GM18861 (cell line): ENCODE measurements around the gene IL17B.

Experiments used
- ATAC-seq: cut with Tn5 transposase; IDR thresholded peaks from one replicate; pipeline ENCODE4 v1.9.1; 2021; ENCODE audit not compliant: unreplicated experiment

The IL17B gene

DNA sequence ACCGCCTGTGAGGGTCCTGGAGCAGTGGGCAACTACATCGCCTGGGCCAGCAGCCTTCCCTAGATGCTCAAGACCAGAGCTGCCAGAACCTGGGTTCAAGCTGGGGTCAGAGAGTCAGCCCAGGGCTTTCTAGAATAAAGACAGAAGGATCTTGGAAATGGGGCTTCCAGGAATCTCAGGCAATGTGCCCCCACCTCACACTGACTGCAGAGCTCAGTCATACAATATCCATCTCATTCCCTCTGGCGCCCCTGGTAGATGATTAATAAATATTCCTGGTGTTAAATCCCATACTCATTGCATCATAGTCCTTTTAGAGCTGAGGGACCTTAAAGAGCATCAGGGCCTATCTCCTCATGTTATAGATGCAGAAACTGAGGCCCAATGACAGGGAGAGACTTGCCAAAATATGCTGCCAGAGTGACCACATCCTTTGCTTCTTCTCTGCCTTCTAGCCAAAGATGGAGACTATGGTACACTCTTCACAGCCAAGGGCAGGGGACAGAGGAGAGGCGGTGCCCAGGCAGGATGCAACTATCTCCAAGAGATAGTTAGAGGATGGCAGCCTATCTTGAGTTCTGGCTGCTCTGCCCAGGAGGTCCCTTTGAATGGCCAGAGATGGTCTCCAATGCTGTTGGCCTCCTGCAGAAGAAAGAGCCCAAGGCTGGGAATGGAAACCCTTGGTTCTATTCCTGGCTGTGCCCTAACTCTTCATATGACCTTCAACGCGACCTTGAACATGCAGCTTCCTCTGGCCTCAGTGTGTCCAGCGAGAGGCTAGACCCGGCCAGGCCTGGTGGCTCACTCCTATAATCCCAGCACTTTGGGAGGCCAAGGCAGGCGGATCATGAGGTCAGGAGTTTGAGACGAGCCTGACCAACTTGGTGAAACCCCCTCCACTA lies 36.2 kb upstream of the IL17B start:
- ATAC-seq: no peak

DNA sequence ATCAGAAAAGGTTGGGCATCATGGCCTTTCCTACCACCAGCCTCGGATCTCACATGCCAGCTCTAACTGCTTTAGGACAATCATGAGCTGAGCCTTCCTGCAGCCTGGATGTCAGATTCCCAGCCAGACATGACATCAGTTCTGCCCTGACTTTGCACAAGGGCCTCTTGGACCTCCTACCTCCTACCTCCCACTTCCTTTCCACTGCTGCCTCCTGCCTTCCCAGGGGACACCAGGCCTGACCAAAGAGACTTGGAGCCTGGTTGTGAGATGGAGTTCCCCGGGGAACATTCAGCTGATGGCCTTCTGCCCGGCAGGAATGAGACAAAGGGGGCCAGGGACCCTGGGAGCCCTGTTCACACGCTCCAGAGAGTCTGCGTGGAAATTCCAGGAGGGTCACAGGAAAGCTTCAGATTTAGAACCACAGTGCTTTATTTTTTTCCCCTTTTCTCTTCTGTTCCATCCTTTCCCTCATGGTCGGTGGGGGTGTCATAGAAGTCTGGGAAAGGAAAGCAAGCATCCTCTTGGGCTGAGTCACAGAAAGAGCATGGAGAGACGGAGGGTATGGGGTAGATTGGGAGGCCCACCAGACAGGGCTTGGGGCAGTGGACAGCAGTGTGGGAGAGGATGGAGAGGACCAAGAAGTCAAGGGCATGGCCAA lies 35.4 kb upstream of the IL17B start:
- ATAC-seq: no peak

GRCh38 chr5:149413477-149414210 lies 34.6 kb upstream of the IL17B start:
- no peak for ATAC-seq

DNA sequence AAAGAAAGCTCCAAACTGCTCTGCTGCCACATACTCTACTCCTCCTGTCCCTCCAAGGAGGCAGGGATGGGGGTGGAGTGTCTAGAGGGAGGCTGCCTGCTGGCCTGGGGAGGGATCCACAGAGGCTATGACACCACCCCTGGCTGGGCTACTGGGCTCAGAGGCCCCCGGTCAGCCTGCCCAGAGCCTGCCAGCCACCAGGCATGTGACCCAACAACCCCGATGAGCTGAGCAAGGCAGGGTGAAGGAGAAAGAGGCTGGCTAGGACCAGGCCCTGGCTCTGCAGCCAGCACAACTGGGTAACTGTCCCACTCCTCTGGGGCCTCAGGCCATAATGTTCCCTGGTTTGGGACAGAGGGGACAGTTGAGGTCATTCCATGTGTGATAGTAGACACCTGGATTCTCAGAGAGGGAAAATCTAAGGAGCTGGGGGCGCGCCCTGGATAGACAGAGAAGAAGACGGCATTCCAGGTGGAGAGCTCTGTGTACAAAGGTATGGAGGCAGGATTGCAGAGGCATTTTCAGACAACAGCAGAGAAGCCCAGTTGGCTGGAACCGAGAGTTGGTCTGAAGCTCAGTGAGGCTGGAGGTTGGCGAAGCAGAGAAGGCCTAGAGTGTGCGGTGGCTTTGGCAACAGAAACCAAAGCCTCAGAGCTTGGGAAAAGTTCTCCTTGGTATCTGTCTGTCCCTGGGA lies 33.8 kb upstream of the IL17B start:
- ATAC-seq: no peak

GRCh38 chr5:149411738-149412519 lies 32.8 kb upstream of the IL17B start:
- ATAC-seq: no peak

DNA sequence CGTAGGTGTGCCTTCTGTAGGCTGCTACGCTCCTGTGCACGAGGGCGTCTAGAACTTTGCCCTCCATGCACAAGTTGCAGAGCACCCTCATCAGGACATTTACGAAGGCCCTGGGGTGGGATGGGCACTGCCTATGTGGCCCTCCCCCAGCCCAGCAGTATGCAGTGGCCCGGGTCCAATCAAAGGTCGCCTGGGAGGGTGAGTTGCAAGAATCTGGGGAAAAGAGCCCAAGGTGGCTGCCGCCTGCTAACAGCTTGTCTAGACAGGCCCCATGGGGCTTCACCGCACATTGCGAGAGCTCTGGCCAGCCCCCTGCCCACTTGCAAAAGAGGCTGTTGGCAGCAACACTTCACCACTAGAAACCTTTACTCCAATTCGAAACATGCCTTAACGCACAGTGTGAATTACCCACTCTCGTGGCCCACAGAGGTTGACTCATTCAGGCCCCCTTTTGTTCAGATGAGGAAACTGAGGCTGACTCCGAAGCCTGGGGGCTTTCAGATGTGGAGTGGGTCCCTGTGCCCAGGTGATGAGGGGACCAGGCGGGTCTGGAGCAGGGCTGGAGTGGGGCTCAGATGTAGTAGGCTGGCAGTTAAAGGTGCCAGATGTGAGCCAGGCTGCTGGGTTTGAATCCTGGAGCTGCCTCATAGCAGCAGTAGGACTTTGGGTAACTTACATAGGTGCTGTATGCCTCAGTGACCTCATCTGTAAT lies 31.8 kb upstream of the IL17B start:
- ATAC-seq: no peak

DNA sequence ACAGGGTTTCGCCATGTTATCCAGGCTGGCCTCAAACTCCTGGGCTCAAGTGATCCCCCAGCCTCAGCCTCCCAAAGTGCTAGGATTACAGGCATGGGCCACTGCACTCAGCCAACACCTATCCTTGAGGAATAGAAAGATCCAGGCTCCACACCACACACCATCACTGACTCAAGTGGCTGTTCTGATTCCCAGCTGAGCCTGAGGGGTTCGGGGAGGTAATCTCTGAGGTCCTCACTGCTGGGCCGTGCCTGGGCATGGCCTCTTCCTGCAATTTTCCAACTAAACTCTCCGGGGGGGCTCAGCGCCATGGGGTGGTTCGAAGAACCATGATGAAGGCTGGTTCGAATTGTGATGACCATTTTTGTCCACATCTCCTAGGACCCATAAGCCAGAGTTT lies 31.0 kb upstream of the IL17B start:
- ATAC-seq: no peak

- ATAC-seq: no peak
These were observed 30.3 kb upstream of the IL17B start for GRCh38 chr5:149409268-149409948.

- ATAC-seq: no peak
These were observed 29.4 kb upstream of the IL17B start for GRCh38 chr5:149408252-149409099.

GRCh38 chr5:149407323-149408251 lies 28.5 kb upstream of the IL17B start:
- no peak for ATAC-seq

GRCh38 chr5:149406979-149407306 lies 27.9 kb upstream of the IL17B start:
- ATAC-seq: no peak

GRCh38 chr5:149406203-149406978 lies 27.3 kb upstream of the IL17B start:
- ATAC-seq: no peak

DNA sequence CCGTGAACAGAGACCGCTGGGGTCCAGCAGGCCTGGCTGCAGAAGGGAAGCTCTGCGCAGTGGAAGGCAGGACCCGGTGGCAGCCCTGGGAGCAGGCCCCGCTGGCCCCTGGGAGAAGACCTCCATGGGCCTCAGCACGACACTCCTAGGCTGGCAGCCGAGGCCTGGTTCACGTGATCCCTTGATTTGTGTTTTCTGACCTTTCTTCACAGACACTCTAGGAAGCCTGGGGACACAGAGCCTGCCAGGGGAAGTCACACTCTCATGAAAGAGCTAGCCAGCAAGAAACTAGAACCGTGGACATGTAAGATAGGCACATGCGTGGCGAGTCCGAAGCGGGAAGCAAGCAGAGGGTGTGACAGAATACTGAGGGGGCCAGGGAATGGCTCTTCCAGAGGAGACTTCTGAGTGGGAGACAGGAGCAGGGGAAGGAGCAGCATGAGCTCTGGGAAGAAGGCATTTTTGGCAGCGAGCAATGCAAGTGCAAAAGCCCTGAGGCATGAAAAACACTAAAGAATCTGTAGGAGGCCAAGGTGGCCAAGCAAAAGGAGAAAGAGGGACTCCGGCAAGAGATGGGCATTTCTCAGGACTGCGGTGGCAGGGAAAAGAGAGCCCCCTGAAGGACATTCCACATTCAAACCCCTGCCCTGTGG lies 26.6 kb upstream of the IL17B start:
- ATAC-seq: no peak

GRCh38 chr5:149404746-149405549 lies 25.9 kb upstream of the IL17B start:
- ATAC-seq: no peak
